NT2/D1 (cell line): Measurements from ENCODE around the gene MS4A8.

Experiments used
- DNase-seq: peaks from one replicate; pipeline ENCODE4 v3.0.0-alpha.2; 2011; ENCODE audit warnings: low read depth, low spot score
- H3K27me3 ChIP-seq: 2 replicates; pipeline ENCODE4 v1.6.0; 2011; ENCODE audit warnings: mild to moderate bottlenecking; ENCODE audit not compliant: insufficient read length, insufficient read depth
- H3K36me3 ChIP-seq: 2 replicates; pipeline ENCODE4 v1.6.1; 2011; ENCODE audit warnings: mild to moderate bottlenecking, low read length, mixed read lengths; ENCODE audit not compliant: insufficient read depth, insufficient read length
- H3K4me1 ChIP-seq: 2 replicates; pipeline ENCODE4 v1.5.1; 2011; ENCODE audit not compliant: insufficient read depth, insufficient read length
- H3K4me3 ChIP-seq: 2 replicates; pipeline ENCODE4 v1.5.1; 2011; ENCODE audit warnings: low read depth; ENCODE audit not compliant: insufficient read length
- H3K9ac ChIP-seq: 2 replicates; pipeline ENCODE4 v1.6.0; 2011; ENCODE audit warnings: low read depth; ENCODE audit not compliant: insufficient read length
- H3K9me3 ChIP-seq: 2 replicates; pipeline ENCODE4 v1.5.1; 2011; ENCODE audit warnings: mild to moderate bottlenecking, low read length; ENCODE audit not compliant: insufficient read depth
- SUZ12 ChIP-seq: IDR thresholded peaks from 2 replicates; pipeline ENCODE4 v1.6.1; 2011; ENCODE audit not compliant: insufficient read length, insufficient read depth; ENCODE audit errors: extremely low read depth
- YY1 ChIP-seq: IDR thresholded peaks from 2 replicates; pipeline ENCODE4 v1.6.1; 2011; ENCODE audit not compliant: insufficient read length, insufficient read depth
- ZNF274 ChIP-seq: IDR thresholded peaks from 2 replicates; pipeline ENCODE4 v1.6.1; 2011; ENCODE audit warnings: mild to moderate bottlenecking, low read depth, low read length

The MS4A8 gene

DNA sequence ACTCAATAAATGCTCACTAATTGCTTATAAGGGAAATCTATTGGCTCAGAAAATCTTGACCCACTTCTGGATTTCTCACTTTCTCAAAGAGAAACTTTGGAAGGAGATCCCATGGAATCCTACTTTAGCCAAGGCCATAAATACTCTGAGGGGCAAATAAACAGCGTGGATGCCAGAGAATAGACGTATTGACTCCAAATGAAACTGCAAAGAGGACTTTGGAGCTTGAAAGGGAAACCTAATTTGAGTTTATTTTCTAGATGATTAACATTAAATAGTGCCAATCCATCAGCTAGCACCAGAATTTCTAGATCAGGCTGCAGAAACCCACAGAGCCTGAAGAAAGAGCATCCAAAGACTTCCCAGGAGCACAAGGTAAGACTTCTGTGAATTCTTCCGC lies 25.0 kb downstream of the MS4A8 start, which contains the start of gene MS4A18:
TSS of gene MS4A18 (plus strand) at position 301 of the 400 bp plus-strand sequence.
- no peaks in the 10 kb centered on the region for H3K4me1 ChIP-seq
- H3K36me3 ChIP-seq = no peaks in the 10 kb centered on the region
- H3K4me3 ChIP-seq = no peak within 1 kb of the TSS
- no peaks in the 10 kb centered on the region for H3K27me3 ChIP-seq
- H3K9ac ChIP-seq = no peak within 1 kb of the TSS
- no peak for DNase-seq
- H3K9me3 ChIP-seq = peaks cover 1% of the 10 kb centered on the region; the same call in 1 of the 2 replicates
- TF ChIP-seq SUZ12 (no peak), ZNF274 (no peak), YY1 (no peak)

DNA sequence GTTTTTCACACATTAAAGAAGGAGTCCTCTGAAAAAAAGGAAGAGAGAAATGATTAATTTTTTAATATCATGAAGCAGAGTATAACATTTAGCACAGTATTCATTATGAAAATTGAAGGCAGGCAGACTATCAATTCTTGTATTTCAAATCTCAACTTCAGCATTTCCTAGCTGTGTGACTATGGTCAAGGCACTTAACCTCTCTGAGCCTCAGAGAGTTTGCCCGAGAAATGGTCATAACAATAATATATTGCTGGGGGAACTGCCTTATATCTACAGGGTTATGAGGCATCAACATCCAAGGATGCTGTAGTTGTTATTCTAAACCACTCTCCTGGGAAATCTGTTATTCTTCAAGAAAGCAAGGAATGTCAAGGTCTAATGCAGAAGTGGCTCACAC lies 26.2 kb downstream of the MS4A8 start:
- Histone ChIP-seq H3K27me3 (no peaks in the 10 kb centered on the region), H3K9ac (no peak overlapping the region), H3K9me3 (no peaks in the 10 kb centered on the region), H3K4me1 (no peaks in the 10 kb centered on the region), H3K4me3 (no peak overlapping the region), H3K36me3 (no peaks in the 10 kb centered on the region)
- no peak for DNase-seq
- TF ChIP-seq ZNF274 (no peak), YY1 (no peak), SUZ12 (no peak)

DNA sequence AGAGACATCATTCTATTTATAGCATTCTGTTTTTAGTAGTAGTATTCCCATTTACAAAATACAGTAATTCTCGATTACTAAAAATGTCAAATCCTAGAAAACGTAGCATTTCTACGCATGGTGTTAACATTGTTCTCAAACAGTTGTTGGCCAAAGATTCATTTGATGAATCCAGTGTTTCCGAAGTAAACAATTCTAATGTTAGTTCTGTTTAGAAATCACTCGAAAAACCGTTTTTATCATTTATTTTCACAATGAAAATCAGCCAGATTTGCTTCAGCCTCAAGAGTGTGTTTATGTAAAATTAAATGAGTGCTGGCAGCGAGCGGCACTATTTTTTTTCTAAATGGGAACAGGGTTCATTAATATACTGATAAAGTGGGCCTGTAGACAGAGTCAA lies 32.2 kb downstream of the MS4A8 start:
- no peak for TF ChIP-seq SUZ12
- no peak for TF ChIP-seq ZNF274
- TF ChIP-seq YY1 = no peak
- no peak overlapping the region for H3K4me3 ChIP-seq
- H3K4me1 ChIP-seq = no peaks in the 10 kb centered on the region
- H3K9ac ChIP-seq = no peak overlapping the region
- H3K9me3 ChIP-seq = no peaks in the 10 kb centered on the region
- no peaks in the 10 kb centered on the region for H3K36me3 ChIP-seq
- DNase-seq = no peak
- no peaks in the 10 kb centered on the region for H3K27me3 ChIP-seq

DNA sequence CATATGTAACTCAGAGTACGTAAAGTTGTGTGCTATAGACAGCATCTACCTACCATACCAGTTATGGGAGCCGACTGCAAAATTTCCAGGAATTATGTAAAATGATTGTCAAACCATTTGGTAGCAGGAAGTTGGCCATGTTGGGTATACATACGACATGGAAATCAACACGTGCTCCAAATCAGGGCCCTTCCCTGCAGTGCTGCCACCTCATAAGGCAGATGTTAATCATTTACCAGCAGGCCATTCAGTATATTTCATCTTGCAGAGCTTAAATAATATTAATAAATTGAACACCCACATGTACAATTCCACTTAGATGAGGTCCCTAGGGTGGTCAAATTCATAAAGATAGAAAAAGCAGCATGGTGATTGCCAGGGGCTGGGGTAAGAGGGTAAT lies 34.9 kb downstream of the MS4A8 start:
- no peak overlapping the region for H3K9ac ChIP-seq
- H3K36me3 ChIP-seq = no peaks in the 10 kb centered on the region
- H3K4me1 ChIP-seq = no peaks in the 10 kb centered on the region
- no peaks in the 10 kb centered on the region for H3K9me3 ChIP-seq
- no peaks in the 10 kb centered on the region for H3K27me3 ChIP-seq
- no peak for TF ChIP-seq SUZ12
- no peak for TF ChIP-seq YY1
- no peak for TF ChIP-seq ZNF274
- H3K4me3 ChIP-seq = no peak overlapping the region
- no peak for DNase-seq

DNA sequence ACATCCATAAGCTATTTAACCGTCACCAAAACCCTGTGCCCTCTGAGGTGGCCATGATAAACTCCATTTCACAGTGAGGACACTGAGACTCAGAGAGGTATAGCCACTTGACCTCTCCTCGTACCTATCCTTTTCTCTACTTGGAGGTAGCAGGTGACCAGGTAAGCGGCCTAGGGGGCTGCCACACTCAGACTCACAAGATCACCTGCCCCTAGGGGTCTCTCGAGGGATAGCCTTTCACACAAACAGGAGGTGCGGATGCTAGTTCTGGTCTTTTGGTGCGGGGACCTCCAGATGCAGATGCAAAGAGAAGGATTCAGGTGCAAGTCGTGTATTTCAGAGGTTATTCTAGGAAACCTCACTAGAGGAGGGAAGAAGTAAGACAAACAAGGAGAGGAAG lies 39.7 kb downstream of the MS4A8 start:
- H3K4me1 ChIP-seq = no peaks in the 10 kb centered on the region
- H3K9me3 ChIP-seq = 0 out of 2 replicates have a peak, but pooled peaks cover 5% of the 10 kb centered on the region
- TF ChIP-seq YY1 (no peak), SUZ12 (no peak), ZNF274 (no peak)
- no peaks in the 10 kb centered on the region for H3K36me3 ChIP-seq
- H3K4me3 ChIP-seq = no peak overlapping the region
- H3K27me3 ChIP-seq = no peaks in the 10 kb centered on the region
- DNase-seq = no peak
- H3K9ac ChIP-seq = no peak overlapping the region

DNA sequence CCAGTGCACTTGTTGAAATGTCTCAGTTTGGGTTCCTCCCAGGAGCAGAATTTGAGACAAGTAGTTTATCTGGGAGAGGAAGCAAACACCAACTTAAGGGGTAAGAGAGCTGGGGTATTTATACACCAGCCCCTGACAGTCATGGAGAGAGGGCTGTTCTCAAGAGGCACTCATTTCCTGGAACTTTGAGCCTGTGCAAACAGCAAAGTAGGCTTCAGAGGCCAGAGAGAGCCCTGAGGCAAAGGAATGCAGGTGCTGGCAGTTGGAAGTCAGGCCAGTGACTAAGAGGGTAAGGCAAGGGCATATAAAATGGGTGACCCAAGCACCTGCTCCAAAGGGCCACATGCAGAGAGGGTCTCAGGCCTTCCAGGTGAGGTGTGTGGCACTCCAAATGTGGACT lies 41.2 kb downstream of the MS4A8 start:
- H3K9me3 ChIP-seq = 0 out of 2 replicates have a peak, but pooled peaks cover 5% of the 10 kb centered on the region
- H3K4me1 ChIP-seq = no peaks in the 10 kb centered on the region
- no peaks in the 10 kb centered on the region for H3K36me3 ChIP-seq
- no peak overlapping the region for H3K4me3 ChIP-seq
- TF ChIP-seq YY1 (no peak), ZNF274 (no peak), SUZ12 (no peak)
- no peak overlapping the region for H3K9ac ChIP-seq
- H3K27me3 ChIP-seq = no peaks in the 10 kb centered on the region
- DNase-seq = no peak

DNA sequence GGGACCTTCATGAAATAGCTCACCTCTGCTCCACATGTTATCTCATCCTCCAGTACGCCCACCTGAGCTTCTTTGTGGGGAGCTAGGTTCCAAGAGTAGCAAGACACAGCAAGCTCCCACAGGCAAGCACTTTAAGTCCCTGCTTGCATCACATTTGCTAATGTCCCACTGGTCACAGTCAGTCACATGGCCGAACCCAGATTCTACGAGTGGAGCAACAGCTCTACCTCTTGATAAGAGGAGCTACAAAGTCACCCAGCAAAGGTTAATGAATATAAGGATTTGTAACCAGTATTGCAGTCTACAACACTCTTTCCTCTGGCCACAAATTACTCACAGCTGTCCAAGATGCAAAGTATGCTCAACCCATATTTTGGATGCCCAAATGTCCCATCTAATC lies 42.0 kb downstream of the MS4A8 start:
- H3K4me1 ChIP-seq = no peaks in the 10 kb centered on the region
- H3K9me3 ChIP-seq = 0 out of 2 replicates have a peak, but pooled peaks cover 5% of the 10 kb centered on the region
- H3K9ac ChIP-seq = no peak overlapping the region
- H3K36me3 ChIP-seq = no peaks in the 10 kb centered on the region
- no peaks in the 10 kb centered on the region for H3K27me3 ChIP-seq
- TF ChIP-seq YY1 = no peak
- no peak for TF ChIP-seq ZNF274
- TF ChIP-seq SUZ12 = no peak
- H3K4me3 ChIP-seq = no peak overlapping the region
- DNase-seq = no peak

DNA sequence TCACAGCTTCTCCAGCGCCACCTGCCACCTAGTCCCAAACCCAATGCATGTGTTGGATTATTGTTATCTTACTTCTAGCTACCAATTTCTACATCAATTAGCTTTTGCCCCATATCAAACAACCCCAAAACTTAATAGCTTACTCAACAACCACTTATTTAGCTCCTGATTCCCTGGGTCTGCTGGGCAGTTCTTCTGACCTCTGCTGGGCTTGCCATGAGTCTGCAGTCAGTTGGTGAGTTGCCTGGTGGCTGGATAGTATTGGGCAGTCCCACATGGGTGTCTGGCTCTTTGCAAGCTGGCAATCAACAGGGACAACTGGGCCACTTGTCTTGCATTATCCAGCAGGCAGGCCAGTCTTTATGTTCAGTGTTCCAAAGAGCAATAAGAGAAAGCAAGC lies 43.6 kb downstream of the MS4A8 start:
- H3K9ac ChIP-seq = no peak overlapping the region
- H3K36me3 ChIP-seq = no peaks in the 10 kb centered on the region
- no peak for DNase-seq
- H3K4me1 ChIP-seq = no peaks in the 10 kb centered on the region
- no peaks in the 10 kb centered on the region for H3K27me3 ChIP-seq
- no peak overlapping the region for H3K4me3 ChIP-seq
- no peak for TF ChIP-seq YY1
- no peak for TF ChIP-seq SUZ12
- TF ChIP-seq ZNF274 = no peak
- 0 out of 2 replicates have a peak, but pooled peaks cover 5% of the 10 kb centered on the region for H3K9me3 ChIP-seq
